Ovary (tissue), 3 donors: ENCODE data around the gene HAND1.

Experiments used
- CTCF ChIP-seq, 3 donors: fragments of 450-650 bp in 2 of 3; fragments of 200-600 bp in 1 of 3; IDR thresholded peaks; one replicate each; pipeline versions ENCODE4 v1.5.1 to v1.8.0; 2016 to 2022; ENCODE audit warnings: antibody characterized with exemption in 3 of 3, mild to moderate bottlenecking in 1 of 3
- EP300 ChIP-seq: sonication (generic); formaldehyde crosslinking; IDR thresholded peaks from one replicate; pipeline ENCODE4 v1.6.1; 2017; ENCODE audit warnings: antibody characterized with exemption
- donor health status: DM: no; HTN: no; CAD: no.

- TF ChIP-seq CTCF (IDR thresholded peaks at IDR 0.05) (no peak), EP300 (no peak)
Measured at GRCh38 chr5:154484393-154485095, 6.5 kb upstream of the HAND1 start.
